ENCODE measurements around the gene GIGYF1.

Gene GIGYF1

DNA sequence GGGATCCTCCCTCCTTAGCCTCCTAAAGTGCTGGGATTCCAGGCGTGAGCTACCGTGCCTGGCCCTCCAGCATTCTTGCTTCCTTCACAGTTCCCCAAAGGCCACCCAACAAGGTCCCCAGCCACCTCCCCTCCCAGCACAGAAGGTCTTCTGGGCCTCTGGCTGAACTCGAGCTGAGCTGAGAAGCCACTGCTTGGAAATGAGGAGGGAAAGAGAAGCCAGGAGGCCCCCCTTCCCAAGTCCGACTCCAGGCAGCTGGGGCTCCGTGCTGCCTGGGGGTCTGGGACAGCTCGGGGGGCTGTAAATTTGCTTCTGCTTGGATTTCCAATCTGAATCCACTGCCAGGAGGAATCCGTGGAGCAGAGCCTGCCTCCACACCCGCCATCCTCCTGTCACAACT, 20.7 kb upstream of the GIGYF1 start:
- H3K4ac ChIP-seq (ENCODE audit: low read depth, low read length) = no peak overlapping the region
- H3K27ac ChIP-seq (ENCODE audit: low read depth, low read length) = no peak overlapping the region
- peaks cover 5% of the 10 kb centered on the region for H3K9me3 ChIP-seq (ENCODE audit: insufficient read depth, low read depth, low read length)
- H2BK5ac ChIP-seq (ENCODE audit: low read depth, low read length, poor library complexity) = no peak overlapping the region
- no peaks in the 10 kb centered on the region for H3K4me1 ChIP-seq (ENCODE audit: control insufficient read depth in 1 of 2, insufficient read depth in 2 of 2, low read length in 2 of 2)
- H3K36me3 ChIP-seq (ENCODE audit: control insufficient read depth in 1 of 2, insufficient read depth in 2 of 2, low read length in 2 of 2) = no peaks in the 10 kb centered on the region
- no peak overlapping the region for H4K8ac ChIP-seq (ENCODE audit: low read depth, low read length)
- DNase-seq = no peak
- no peak overlapping the region for H3K14ac ChIP-seq (ENCODE audit: low read length)
- no peak overlapping the region for H2BK120ac ChIP-seq (ENCODE audit: insufficient read depth, low read length, poor library complexity)
- H4K12ac ChIP-seq (ENCODE audit: low read depth, low read length) = no peak overlapping the region
- H3K79me1 ChIP-seq (ENCODE audit: low read length) = no peaks in the 10 kb centered on the region
- no peak overlapping the region for H2AK5ac ChIP-seq (ENCODE audit: low read length)
- no peak overlapping the region for H2BK12ac ChIP-seq (ENCODE audit: low read length)
- no peak overlapping the region for H3K23ac ChIP-seq (ENCODE audit: low read length)
- WGBS (ENCODE audit: extremely low coverage, insufficient coverage, insufficient read length) = no CpG with 5 or more reads among the region's 8 CpGs
- H2AFZ ChIP-seq (ENCODE audit: insufficient read depth, low read length, poor library complexity) = no peak overlapping the region
- H3K79me2 ChIP-seq (ENCODE audit: control insufficient read depth, insufficient read depth, low read length, poor library complexity) = no peaks in the 10 kb centered on the region
- no peak overlapping the region for H3K9ac ChIP-seq (ENCODE audit: low read length)
- H3K4me2 ChIP-seq (ENCODE audit: low read length) = no peak overlapping the region
- no peak overlapping the region for H3K4me3 ChIP-seq (ENCODE audit: low read depth, low read length)
- no peak overlapping the region for H4K91ac ChIP-seq (ENCODE audit: low read depth, low read length)
- H3K27me3 ChIP-seq (ENCODE audit: insufficient read depth, low read length) = peaks cover 3% of the 10 kb centered on the region
- H3K18ac ChIP-seq (ENCODE audit: low read length) = no peak overlapping the region

DNA sequence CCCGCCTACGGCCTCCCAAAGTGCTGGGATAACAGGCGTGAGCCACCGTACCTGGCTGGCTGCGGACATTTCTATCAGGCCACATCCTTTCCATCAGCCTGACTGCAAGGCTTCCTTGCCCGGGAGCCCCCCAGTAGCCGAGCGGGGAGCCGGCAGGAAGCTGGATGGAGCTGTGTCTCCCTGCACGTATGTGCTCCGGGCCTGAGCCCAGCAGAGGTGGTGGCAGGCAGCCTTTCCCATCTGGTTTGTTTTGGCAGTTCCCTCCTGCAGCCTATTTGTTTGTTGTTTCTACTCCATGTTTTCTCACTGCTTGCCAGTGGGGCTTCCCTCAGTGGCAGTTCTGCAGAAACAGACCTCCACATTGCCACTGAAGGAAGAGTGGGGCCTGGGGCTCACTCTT, 17.3 kb upstream of the GIGYF1 start:
- WGBS (ENCODE audit: extremely low coverage, insufficient coverage, insufficient read length) = no CpG with 5 or more reads among the region's 11 CpGs
- H3K23ac ChIP-seq (ENCODE audit: low read length) = no peak overlapping the region
- no peak overlapping the region for H2BK12ac ChIP-seq (ENCODE audit: low read length)
- H3K14ac ChIP-seq (ENCODE audit: low read length) = no peak overlapping the region
- no peak overlapping the region for H3K18ac ChIP-seq (ENCODE audit: low read length)
- no peak overlapping the region for H3K4ac ChIP-seq (ENCODE audit: low read depth, low read length)
- no peak overlapping the region for H3K9ac ChIP-seq (ENCODE audit: low read length)
- no peak overlapping the region for H2BK5ac ChIP-seq (ENCODE audit: low read depth, low read length, poor library complexity)
- no peak overlapping the region for H3K27ac ChIP-seq (ENCODE audit: low read depth, low read length)
- H2AK5ac ChIP-seq (ENCODE audit: low read length) = no peak overlapping the region
- H3K36me3 ChIP-seq (ENCODE audit: control insufficient read depth in 1 of 2, insufficient read depth in 2 of 2, low read length in 2 of 2) = peaks cover 10 to 14% of the 10 kb centered on the region in 2 experiments
- no peak overlapping the region for H2BK120ac ChIP-seq (ENCODE audit: insufficient read depth, low read length, poor library complexity)
- no peak overlapping the region for H2AFZ ChIP-seq (ENCODE audit: insufficient read depth, low read length, poor library complexity)
- no peak overlapping the region for H4K91ac ChIP-seq (ENCODE audit: low read depth, low read length)
- H4K8ac ChIP-seq (ENCODE audit: low read depth, low read length) = no peak overlapping the region
- H4K12ac ChIP-seq (ENCODE audit: low read depth, low read length) = no peak overlapping the region
- H3K9me3 ChIP-seq (ENCODE audit: insufficient read depth, low read depth, low read length) = no peaks in the 10 kb centered on the region
- peaks cover 9 to 10% of the 10 kb centered on the region in 2 experiments for H3K4me1 ChIP-seq (ENCODE audit: control insufficient read depth in 1 of 2, insufficient read depth in 2 of 2, low read length in 2 of 2)
- DNase-seq = no peak
- peaks cover 9% of the 10 kb centered on the region for H3K79me2 ChIP-seq (ENCODE audit: control insufficient read depth, insufficient read depth, low read length, poor library complexity)
- H3K4me2 ChIP-seq (ENCODE audit: low read length) = no peak overlapping the region
- H3K79me1 ChIP-seq (ENCODE audit: low read length) = no peaks in the 10 kb centered on the region
- H3K27me3 ChIP-seq (ENCODE audit: insufficient read depth, low read length) = no peaks in the 10 kb centered on the region
- no peak overlapping the region for H3K4me3 ChIP-seq (ENCODE audit: low read depth, low read length)

DNA sequence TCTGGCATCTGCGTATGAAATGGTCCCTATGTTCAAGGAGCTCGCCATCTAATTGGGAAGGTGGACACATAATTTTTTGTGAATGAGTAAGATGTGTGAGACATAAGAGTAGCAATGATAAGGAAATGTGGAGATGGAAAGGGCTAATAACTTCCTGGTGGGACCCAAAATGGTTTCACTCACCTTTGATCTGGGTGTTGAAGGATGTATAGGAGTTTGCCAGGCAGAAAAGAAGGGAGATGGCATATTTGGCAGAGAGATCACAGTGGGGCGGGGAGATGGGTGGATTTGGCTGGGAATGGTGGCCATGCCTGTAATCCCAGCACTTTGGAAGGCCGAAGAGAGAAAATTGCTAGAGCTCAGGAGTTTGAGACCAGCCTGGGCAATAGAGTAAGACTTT, 16.4 kb upstream of the GIGYF1 start:
- no peak overlapping the region for H2BK120ac ChIP-seq (ENCODE audit: insufficient read depth, low read length, poor library complexity)
- no peaks in the 10 kb centered on the region for H3K9me3 ChIP-seq (ENCODE audit: insufficient read depth, low read depth, low read length)
- no peaks in the 10 kb centered on the region for H3K27me3 ChIP-seq (ENCODE audit: insufficient read depth, low read length)
- no peak overlapping the region for H4K12ac ChIP-seq (ENCODE audit: low read depth, low read length)
- WGBS (ENCODE audit: extremely low coverage, insufficient coverage, insufficient read length) = no CpG with 5 or more reads among the region's 4 CpGs
- no peak overlapping the region for H4K91ac ChIP-seq (ENCODE audit: low read depth, low read length)
- H3K79me1 ChIP-seq (ENCODE audit: low read length) = peaks cover 6% of the 10 kb centered on the region
- H3K23ac ChIP-seq (ENCODE audit: low read length) = no peak overlapping the region
- no peak overlapping the region for H4K8ac ChIP-seq (ENCODE audit: low read depth, low read length)
- H3K4me1 ChIP-seq (ENCODE audit: control insufficient read depth in 1 of 2, insufficient read depth in 2 of 2, low read length in 2 of 2) = peaks cover 9 to 10% of the 10 kb centered on the region in 2 experiments
- H2AFZ ChIP-seq (ENCODE audit: insufficient read depth, low read length, poor library complexity) = no peak overlapping the region
- no peak overlapping the region for H3K4ac ChIP-seq (ENCODE audit: low read depth, low read length)
- no peak overlapping the region for H3K4me2 ChIP-seq (ENCODE audit: low read length)
- no peak for DNase-seq
- no peak overlapping the region for H3K4me3 ChIP-seq (ENCODE audit: low read depth, low read length)
- H3K79me2 ChIP-seq (ENCODE audit: control insufficient read depth, insufficient read depth, low read length, poor library complexity) = peaks cover 15% of the 10 kb centered on the region
- H3K27ac ChIP-seq (ENCODE audit: low read depth, low read length) = no peak overlapping the region
- H2BK12ac ChIP-seq (ENCODE audit: low read length) = no peak overlapping the region
- H3K36me3 ChIP-seq (ENCODE audit: control insufficient read depth in 1 of 2, insufficient read depth in 2 of 2, low read length in 2 of 2) = peaks cover 10 to 14% of the 10 kb centered on the region in 2 experiments
- no peak overlapping the region for H3K18ac ChIP-seq (ENCODE audit: low read length)
- no peak overlapping the region for H2AK5ac ChIP-seq (ENCODE audit: low read length)
- H3K14ac ChIP-seq (ENCODE audit: low read length) = no peak overlapping the region
- no peak overlapping the region for H2BK5ac ChIP-seq (ENCODE audit: low read depth, low read length, poor library complexity)
- H3K9ac ChIP-seq (ENCODE audit: low read length) = no peak overlapping the region

DNA sequence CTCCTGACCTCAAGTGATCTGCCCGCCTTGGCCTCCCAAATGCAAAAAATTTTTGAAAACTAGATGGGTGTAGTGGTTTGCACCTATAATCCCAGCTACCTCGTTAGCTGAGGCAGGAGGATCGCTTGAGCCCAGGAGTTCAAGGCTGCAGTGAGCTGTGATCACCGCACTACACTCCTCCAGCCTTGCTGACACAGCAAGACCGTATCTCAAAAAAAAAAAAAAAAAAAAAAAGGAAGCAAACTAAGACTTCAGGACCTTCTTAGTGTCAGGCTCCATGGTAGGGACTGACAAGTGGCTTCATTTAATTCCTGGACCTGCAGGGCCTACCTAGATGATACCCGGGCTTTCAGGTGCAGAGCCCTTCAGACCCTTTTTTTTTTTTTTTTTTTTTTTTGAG, 14.3 kb upstream of the GIGYF1 start:
- no CpG with 5 or more reads among the region's 6 CpGs for WGBS (ENCODE audit: extremely low coverage, insufficient coverage, insufficient read length)
- no peaks in the 10 kb centered on the region for H3K9me3 ChIP-seq (ENCODE audit: insufficient read depth, low read depth, low read length)

More for the DNA sequence above, 14.3 kb upstream of the GIGYF1 start:
- Histone ChIP-seq H2BK120ac (ENCODE audit: insufficient read depth, low read length, poor library complexity) (no peak overlapping the region), H2AFZ (ENCODE audit: insufficient read depth, low read length, poor library complexity) (no peak overlapping the region), H3K36me3 (ENCODE audit: control insufficient read depth in 1 of 2, insufficient read depth in 2 of 2, low read length in 2 of 2) (peaks cover 10 to 14% of the 10 kb centered on the region in 2 experiments), H4K91ac (ENCODE audit: low read depth, low read length) (no peak overlapping the region), H3K4ac (ENCODE audit: low read depth, low read length) (no peak overlapping the region), H3K79me1 (ENCODE audit: low read length) (peaks cover 9% of the 10 kb centered on the region), H3K27me3 (ENCODE audit: insufficient read depth, low read length) (no peaks in the 10 kb centered on the region), H3K4me2 (ENCODE audit: low read length) (no peak overlapping the region), H2BK5ac (ENCODE audit: low read depth, low read length, poor library complexity) (no peak overlapping the region), H3K14ac (ENCODE audit: low read length) (no peak overlapping the region), H3K9ac (ENCODE audit: low read length) (no peak overlapping the region), H4K12ac (ENCODE audit: low read depth, low read length) (no peak overlapping the region), H3K4me1 (ENCODE audit: control insufficient read depth in 1 of 2, insufficient read depth in 2 of 2, low read length in 2 of 2) (peaks cover 9 to 13% of the 10 kb centered on the region in 2 experiments), H2AK5ac (ENCODE audit: low read length) (no peak overlapping the region), H4K8ac (ENCODE audit: low read depth, low read length) (no peak overlapping the region), H3K18ac (ENCODE audit: low read length) (no peak overlapping the region), H3K4me3 (ENCODE audit: low read depth, low read length) (no peak overlapping the region), H2BK12ac (ENCODE audit: low read length) (no peak overlapping the region), H3K27ac (ENCODE audit: low read depth, low read length) (no peak overlapping the region), H3K79me2 (ENCODE audit: control insufficient read depth, insufficient read depth, low read length, poor library complexity) (peaks cover 16% of the 10 kb centered on the region), H3K23ac (ENCODE audit: low read length) (no peak overlapping the region)
- DNase-seq = no peak

Measured in trophoblast cell (in vitro differentiated cells and primary cell).